ENCODE measurements around the gene SCMH1.
A peak's percentile ranks its signal among the peaks of the same experiment; 100 is the strongest.

SCMH1 gene

DNA sequence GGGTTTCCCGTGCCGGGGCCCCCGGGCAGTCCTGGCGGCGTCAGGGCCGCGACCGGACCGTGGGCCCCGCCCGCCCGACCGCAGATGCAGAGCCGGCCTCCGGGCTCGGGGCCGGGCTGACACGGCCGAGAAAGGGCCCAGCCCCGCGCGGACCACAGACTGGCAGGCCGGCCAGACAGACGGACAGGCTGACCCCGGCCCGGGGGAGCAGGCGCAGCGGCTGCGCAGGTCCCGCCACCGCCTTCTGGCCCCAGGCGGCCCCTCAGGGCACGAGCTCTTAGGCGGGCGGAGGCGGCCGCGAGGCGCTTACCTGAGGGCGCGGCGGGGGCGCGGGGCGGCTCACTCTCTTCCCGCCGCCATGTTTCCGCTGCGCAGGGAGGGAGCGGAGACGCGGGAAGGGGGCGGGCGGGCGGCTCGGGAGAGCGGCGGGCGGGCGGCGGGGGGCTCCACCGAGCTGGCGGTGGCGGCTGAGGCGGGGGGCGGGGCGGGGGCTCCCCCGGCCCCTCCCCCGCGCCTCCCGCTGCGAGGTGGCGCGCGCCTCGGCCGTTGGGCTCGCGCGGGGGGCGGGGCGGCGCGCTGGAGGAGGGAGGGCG lies at the start of gene SCMH1:
TSS of gene SCMH1 (minus strand) at position 558 of the 593 bp plus-strand sequence. CDS start 56,173 bp downstream, outside the sequence.
- peak in 27 of 51 donors; percentile 12 to 68 (median 41) for DNase-seq

GRCh38 chr1:41291195-41291594 lies 49.1 kb upstream of the SCMH1 start:
- no peak for DNase-seq

DNA sequence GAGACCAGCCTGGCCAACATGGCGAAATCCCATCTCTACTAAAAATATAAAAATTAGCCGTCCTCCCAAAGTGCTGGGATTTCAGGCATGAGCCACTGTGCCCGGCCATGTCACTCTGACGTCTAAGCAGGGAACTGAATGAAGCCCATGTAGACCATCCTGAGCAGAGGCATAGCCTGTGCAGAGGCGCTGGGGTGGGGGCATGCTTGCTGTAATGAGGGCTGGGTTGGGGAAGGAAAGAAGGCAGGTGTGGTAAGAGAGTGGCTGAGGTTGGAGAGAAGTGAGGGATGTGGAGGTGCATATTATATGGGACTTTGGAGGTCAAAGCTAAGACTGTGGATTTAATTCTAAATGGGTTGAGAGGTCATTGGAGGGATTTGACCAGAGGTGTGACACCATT lies 47.1 kb upstream of the SCMH1 start:
- no peak for DNase-seq

- no peak for DNase-seq
Measured at GRCh38 chr1:41286992-41287391, 44.9 kb upstream of the SCMH1 start.

DNA sequence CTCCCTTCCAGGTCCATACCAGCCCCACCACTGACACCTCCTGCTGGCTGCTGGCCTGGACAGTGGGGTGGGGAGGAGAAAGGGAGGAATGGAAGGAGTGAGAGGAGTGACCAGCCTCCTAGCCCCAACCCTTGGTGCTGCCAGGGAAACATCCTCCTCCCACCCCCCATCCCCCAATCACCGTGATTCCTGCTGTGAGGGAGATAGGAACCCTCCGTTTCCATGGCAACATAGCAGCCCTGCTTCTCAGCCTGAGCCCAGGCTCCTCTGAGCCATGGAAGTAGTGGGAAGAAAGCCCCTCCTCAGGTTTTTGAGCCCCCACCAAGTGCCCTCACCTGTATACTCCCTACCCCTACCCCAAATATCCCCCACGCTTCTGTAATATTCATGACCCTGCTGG lies 44.4 kb upstream of the SCMH1 start:
- peak in 3 of 51 donors; percentile 13 to 36 (median 16) for DNase-seq

- no peak for DNase-seq
Measured at GRCh38 chr1:41285818-41286217, 43.7 kb upstream of the SCMH1 start.

DNA sequence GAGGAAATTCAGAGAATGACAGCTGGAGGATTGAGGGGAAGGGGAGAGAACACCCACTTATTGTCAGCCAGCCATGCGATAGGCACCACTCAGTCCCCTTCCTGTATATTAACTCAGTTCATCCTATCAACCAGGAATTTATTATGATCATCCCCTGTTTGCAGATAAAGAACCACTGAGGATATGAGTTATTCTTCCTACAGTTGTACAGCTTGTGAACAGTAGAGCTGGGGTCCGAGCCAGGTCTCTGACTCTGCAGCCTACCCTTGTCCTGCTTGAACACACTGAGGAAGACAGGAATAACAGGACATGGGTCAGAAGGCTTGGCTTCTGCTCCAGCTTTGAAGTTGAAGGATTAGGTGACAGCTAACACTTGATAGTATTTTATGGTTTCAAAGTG lies 42.0 kb upstream of the SCMH1 start:
- DNase-seq: no peak

- DNase-seq: peak in 19 of 51 donors; percentile 3 to 47 (median 15)
Measured at GRCh38 chr1:41282679-41283317, 40.7 kb upstream of the SCMH1 start.

DNA sequence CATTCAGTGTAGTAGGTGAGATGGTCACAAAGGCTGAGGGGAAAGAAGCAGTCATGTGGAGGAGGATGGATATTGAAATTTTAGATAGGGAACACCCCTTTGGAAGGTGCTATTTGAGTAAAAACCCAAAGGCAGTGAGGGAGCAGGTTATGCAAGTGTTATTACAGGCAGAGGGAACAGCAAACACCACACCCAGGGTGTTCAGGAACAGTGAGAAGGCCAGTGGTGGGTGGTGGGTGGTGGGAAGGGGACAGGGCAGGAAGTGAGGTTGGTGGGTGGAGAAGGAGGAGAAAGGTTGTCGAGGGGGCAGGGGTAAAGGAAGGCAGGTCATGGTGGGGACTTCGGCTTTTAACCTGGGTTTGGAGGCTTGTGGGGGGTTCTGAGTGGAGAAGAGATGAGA lies 39.2 kb upstream of the SCMH1 start:
- DNase-seq: no peak

GRCh38 chr1:41280202-41281032 lies 38.3 kb upstream of the SCMH1 start:
- peak in 1 of 51 donors; percentile 11 for DNase-seq

GRCh38 chr1:41278076-41278475 lies 36.0 kb upstream of the SCMH1 start:
- DNase-seq: no peak

DNA sequence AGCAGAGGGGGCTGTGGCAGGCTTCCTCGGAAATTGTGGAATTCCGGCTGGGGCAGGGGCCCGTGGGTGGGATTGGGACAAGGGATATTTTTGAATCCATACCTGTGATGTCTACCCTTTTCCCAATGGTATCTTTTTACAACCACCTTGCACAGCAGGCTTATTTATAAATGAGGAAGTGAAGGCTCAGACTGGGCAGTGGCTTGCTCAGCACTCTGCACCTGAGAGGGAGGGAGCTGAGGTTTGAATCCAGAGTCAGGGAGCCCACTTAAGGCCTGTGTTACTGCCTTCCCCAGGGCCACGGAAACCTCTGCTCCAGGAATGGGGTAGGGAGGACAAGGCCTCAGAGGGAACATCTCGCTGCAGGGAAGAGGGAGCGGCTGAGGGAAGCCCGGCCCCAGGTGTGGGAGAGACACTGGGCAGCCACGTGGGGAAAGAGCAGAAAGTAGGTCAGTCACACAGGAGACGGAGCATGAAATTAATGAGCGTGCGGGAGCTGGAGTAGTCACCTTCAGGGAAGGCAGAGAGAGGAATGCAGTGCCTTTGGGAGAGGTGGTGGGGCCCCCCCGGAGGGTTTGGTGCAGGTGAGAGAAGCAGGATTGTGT lies 35.4 kb upstream of the SCMH1 start:
- DNase-seq: peak in 3 of 51 donors; percentile 3 to 15 (median 13)

GRCh38 chr1:41275831-41276230 lies 33.7 kb upstream of the SCMH1 start:
- DNase-seq: no peak

DNA sequence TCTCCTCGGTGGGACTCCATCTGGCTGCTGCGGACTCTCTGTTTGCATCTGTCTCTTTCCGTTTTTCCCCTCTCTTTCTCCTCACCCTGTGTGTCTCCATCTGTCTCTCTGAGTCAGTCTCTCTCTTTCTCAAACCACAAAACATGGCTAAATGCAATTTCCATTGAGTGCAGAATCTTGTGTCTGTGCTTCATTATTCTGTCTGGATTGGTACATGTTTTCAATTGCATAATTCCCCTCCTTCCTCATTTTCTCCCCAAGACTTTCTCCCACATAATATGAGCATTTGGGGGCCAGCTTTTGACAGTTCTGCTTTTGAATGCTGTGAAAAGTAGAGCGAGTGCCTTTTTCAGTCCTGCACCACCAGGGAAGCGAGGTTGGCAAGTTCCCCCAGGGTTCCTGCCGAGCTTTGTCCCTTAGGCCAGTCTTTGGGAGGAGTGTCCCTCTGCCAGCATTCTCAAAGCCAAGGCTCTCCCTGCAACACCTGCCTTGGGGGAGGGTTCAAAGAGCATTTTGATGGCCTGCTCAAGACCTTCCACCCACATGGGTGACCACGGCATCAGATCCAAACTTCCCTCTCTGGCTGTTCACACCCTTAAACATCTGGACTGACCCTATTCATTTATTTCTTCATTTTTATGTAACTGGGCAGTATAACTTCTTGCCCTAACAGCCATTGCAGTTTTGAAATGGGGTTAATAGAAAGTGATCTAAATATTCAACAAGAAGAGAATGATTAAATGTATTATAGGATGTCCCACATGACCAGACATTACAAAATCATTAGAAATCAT lies 32.8 kb upstream of the SCMH1 start:
- peak in 1 of 51 donors; percentile 7 for DNase-seq

DNA sequence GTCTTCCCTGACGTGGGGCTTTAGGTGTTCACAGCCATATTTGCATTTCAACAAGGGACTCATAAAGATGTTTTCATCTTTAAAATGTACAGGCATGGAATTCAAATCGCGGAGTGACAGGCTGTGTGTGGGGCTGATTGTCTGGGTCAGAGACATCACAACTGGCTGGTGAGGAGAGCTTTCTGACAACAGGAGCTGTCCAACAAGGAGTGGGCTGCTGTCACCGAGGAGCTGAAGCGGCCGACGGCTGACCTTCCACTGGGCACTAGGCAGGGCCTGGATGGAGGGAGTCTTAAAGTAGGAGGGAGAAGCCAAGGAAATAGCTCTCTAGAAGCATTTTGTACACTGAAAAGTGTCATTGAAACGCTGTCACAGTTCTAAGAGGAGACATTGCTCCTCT lies 30.5 kb upstream of the SCMH1 start:
- DNase-seq: no peak

- peak in 48 of 51 donors; percentile 7 to 84 (median 60) for DNase-seq
Measured at GRCh38 chr1:41268154-41268770, 26.2 kb upstream of the SCMH1 start.

- DNase-seq: no peak
Measured at GRCh38 chr1:41261926-41262618, 20.0 kb upstream of the SCMH1 start.

- no peak for DNase-seq
Measured at GRCh38 chr1:41260768-41261167, 18.7 kb upstream of the SCMH1 start.

DNA sequence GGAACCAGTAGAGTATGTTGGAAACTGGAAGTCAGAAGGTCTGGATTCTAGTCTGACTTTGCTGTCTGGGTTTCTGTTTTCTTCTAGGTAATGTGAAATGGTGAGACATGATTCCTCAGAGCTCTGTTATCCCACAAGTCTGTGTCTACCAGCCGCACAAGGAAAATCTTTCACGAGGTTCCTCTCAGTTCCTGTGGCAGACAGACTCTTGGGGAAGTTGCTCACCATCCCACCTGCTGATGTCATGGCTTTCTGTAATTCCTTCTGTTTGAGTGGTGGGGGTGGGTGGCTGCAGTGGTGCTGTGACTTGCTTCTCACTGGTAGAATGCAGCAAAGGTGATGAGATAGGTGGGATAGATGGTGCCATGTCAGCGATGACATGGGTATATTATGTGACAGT lies 17.1 kb upstream of the SCMH1 start:
- DNase-seq: no peak

- DNase-seq: no peak
Measured at GRCh38 chr1:41255978-41256377, 13.9 kb upstream of the SCMH1 start.
